Astrocyte of the cerebellum (primary cell): ENCODE results near the gene ASIP.
"Not testable (repeated sequence)": the region's sequence is repeated elsewhere in the genome, so short reads cannot be mapped to it uniquely, and the experiment has no call there.

ENCODE experiments used
- DNase-seq: peaks from one replicate; pipeline ENCODE4 v3.0.0-alpha.2; 2011; ENCODE audit warnings: low read depth
- H3K4me3 ChIP-seq: 2 replicates; pipeline ENCODE4 v1.5.1; 2011; ENCODE audit warnings: mild to moderate bottlenecking, low read depth, low read length, moderate library complexity
- CTCF ChIP-seq: IDR thresholded peaks from 2 replicates; pipeline ENCODE4 v1.5.1; 2012; ENCODE audit warnings: low read length, low read depth, moderate library complexity, mild to moderate bottlenecking; ENCODE audit errors: missing control alignments
- in situ Hi-C: cut with HindIII; loops from 2 replicates; pipeline ENCODE4 v1.10.0; 2017; ENCODE audit warnings: low sequenced_read_pairs

ASIP gene

GRCh38 chr20:34240121-34240520, 1.1 kb upstream of the ASIP start:
- TF ChIP-seq CTCF: no peak
- DNase-seq: no peak
- in situ Hi-C loops: no loop called here
- H3K4me3 ChIP-seq: no peak overlapping the region

- in situ Hi-C loops, DNase-seq, H3K4me3 ChIP-seq: not testable (repeated sequence)
Observed at GRCh38 chr20:34242015-34242414, 792 bp downstream of the ASIP start.

- DNase-seq: no peak
- no peak for TF ChIP-seq CTCF
- in situ Hi-C loops: no loop called here
Observed at GRCh38 chr20:34242879-34243278, 1.7 kb downstream of the ASIP start.

GRCh38 chr20:34243377-34243776, 2.2 kb downstream of the ASIP start:
- TF ChIP-seq CTCF: no peak
- DNase-seq: no peak

More at GRCh38 chr20:34242879-34243278, 1.7 kb downstream of the ASIP start:
- no peak overlapping the region for H3K4me3 ChIP-seq

GRCh38 chr20:34246126-34246626, 5.0 kb downstream of the ASIP start:
- in situ Hi-C loops: no loop called here
- TF ChIP-seq CTCF: no peak
- peak; percentile 22 for DNase-seq
- H3K4me3 ChIP-seq: no peak overlapping the region

More at GRCh38 chr20:34243377-34243776, 2.2 kb downstream of the ASIP start:
- in situ Hi-C loops: no loop called here
- H3K4me3 ChIP-seq: no peak overlapping the region

GRCh38 chr20:34249291-34249690, 8.1 kb downstream of the ASIP start:
- in situ Hi-C loops: no loop called here
- TF ChIP-seq CTCF: no peak
- H3K4me3 ChIP-seq: no peak overlapping the region
- no peak for DNase-seq

- TF ChIP-seq CTCF: no peak
- in situ Hi-C loops: no loop called here
- no peak for DNase-seq
- H3K4me3 ChIP-seq: no peak overlapping the region
Observed at GRCh38 chr20:34250005-34250404, 8.8 kb downstream of the ASIP start.
